8988T (cell line): ENCODE data around the gene SLC35A4.
"Not testable (repeated sequence)": the region's sequence is repeated elsewhere in the genome, so short reads cannot be mapped to it uniquely, and the experiment has no call there.

Source experiments
- DNase-seq: peaks from one replicate; pipeline ENCODE4 v3.0.0; 2011

The SLC35A4 gene

GRCh38 chr5:140591747-140592372, 27.2 kb downstream of the SLC35A4 start:
- DNase-seq = no peak

- not testable (repeated sequence) for DNase-seq
These were observed 28.4 kb downstream of the SLC35A4 start for GRCh38 chr5:140593070-140593469.

- no peak for DNase-seq
These were observed 29.5 kb downstream of the SLC35A4 start for GRCh38 chr5:140594169-140594568.

- no peak for DNase-seq
These were observed 31.1 kb downstream of the SLC35A4 start for GRCh38 chr5:140595538-140596300.

GRCh38 chr5:140596321-140596741, 31.7 kb downstream of the SLC35A4 start:
- no peak for DNase-seq

- no peak for DNase-seq
These were observed 34.2 kb downstream of the SLC35A4 start for GRCh38 chr5:140598836-140599235.

- DNase-seq = no peak
These were observed 35.5 kb downstream of the SLC35A4 start for GRCh38 chr5:140600096-140600495.

GRCh38 chr5:140602147-140602546, 37.5 kb downstream of the SLC35A4 start:
- no peak for DNase-seq

GRCh38 chr5:140603446-140603698, 38.7 kb downstream of the SLC35A4 start:
- DNase-seq = not testable (repeated sequence)

- DNase-seq = no peak
These were observed 39.1 kb downstream of the SLC35A4 start for GRCh38 chr5:140603734-140604133.

- DNase-seq = no peak
These were observed 41.3 kb downstream of the SLC35A4 start for GRCh38 chr5:140605879-140606278.

- no peak for DNase-seq
These were observed 42.4 kb downstream of the SLC35A4 start for GRCh38 chr5:140607031-140607430.

- DNase-seq = no peak
These were observed 44.1 kb downstream of the SLC35A4 start for GRCh38 chr5:140608722-140609121.

GRCh38 chr5:140609126-140609525, 44.5 kb downstream of the SLC35A4 start:
- no peak for DNase-seq

GRCh38 chr5:140611020-140611521, 46.4 kb downstream of the SLC35A4 start:
- DNase-seq = no peak
